HEK293 (cell line): ENCODE data around the gene INO80B.

Source experiments
- ATF2 ChIP-seq: fragments of 450-650 bp; formaldehyde crosslinking; IDR thresholded peaks from 2 replicates; pipeline ENCODE4 v1.5.1; 2016; ENCODE audit warnings: missing biosample characterization, missing genetic modification characterization, low read depth
- BCL6B ChIP-seq: fragments of 450-650 bp; formaldehyde crosslinking; IDR thresholded peaks from 2 replicates; pipeline ENCODE4 v1.5.1; 2017; ENCODE audit warnings: missing biosample characterization, missing genetic modification characterization
- CTCF ChIP-seq: fragments of 450-650 bp; formaldehyde crosslinking; IDR thresholded peaks from 2 replicates; pipeline ENCODE4 v1.5.1; 2016; ENCODE audit warnings: missing biosample characterization, missing genetic modification characterization
- GLIS1 ChIP-seq: fragments of 450-650 bp; formaldehyde crosslinking; IDR thresholded peaks from 2 replicates; pipeline ENCODE4 v1.5.1; 2016; ENCODE audit warnings: missing biosample characterization, missing genetic modification characterization
- RBAK ChIP-seq: fragments of 450-650 bp; formaldehyde crosslinking; IDR thresholded peaks from 2 replicates; pipeline ENCODE4 v1.5.1; 2016; ENCODE audit warnings: missing biosample characterization, missing genetic modification characterization
- SCRT1 ChIP-seq: fragments of 450-650 bp; formaldehyde crosslinking; IDR thresholded peaks from 2 replicates; pipeline ENCODE4 v1.5.1; 2016; ENCODE audit warnings: missing biosample characterization, missing genetic modification characterization, borderline replicate concordance
- SETDB1 ChIP-seq: IDR thresholded peaks from one replicate; pipeline ENCODE4 v1.6.1; 2017; ENCODE audit warnings: mild to moderate bottlenecking, low read length, moderate library complexity, mixed read lengths; ENCODE audit not compliant: insufficient read length
- SP7 ChIP-seq: fragments of 450-650 bp; formaldehyde crosslinking; IDR thresholded peaks from 2 replicates; pipeline ENCODE4 v1.5.1; 2016; ENCODE audit warnings: missing biosample characterization, missing genetic modification characterization
- YY2 ChIP-seq: fragments of 450-650 bp; formaldehyde crosslinking; IDR thresholded peaks from 2 replicates; pipeline ENCODE4 v1.5.1; 2016; ENCODE audit warnings: missing biosample characterization, missing genetic modification characterization
- ZBTB17 ChIP-seq: fragments of 450-650 bp; formaldehyde crosslinking; IDR thresholded peaks from 2 replicates; pipeline ENCODE4 v1.5.1; 2016; ENCODE audit warnings: missing biosample characterization, missing genetic modification characterization
- ZBTB20 ChIP-seq: fragments of 450-650 bp; formaldehyde crosslinking; IDR thresholded peaks from 2 replicates; pipeline ENCODE4 v1.5.1; 2016; ENCODE audit warnings: missing biosample characterization, missing genetic modification characterization
- ZBTB26 ChIP-seq: fragments of 450-650 bp; formaldehyde crosslinking; optimal IDR thresholded peaks from 2 replicates; pipeline ENCODE3; 2016; ENCODE audit warnings: missing biosample characterization, mild to moderate bottlenecking, missing genetic modification characterization
- ZNF133 ChIP-seq: fragments of 450-650 bp; formaldehyde crosslinking; IDR thresholded peaks from 2 replicates; pipeline ENCODE4 v1.5.1; 2016; ENCODE audit warnings: missing biosample characterization, missing genetic modification characterization
- ZNF175 ChIP-seq: fragments of 450-650 bp; formaldehyde crosslinking; IDR thresholded peaks from 2 replicates; pipeline ENCODE4 v1.5.1; 2016; ENCODE audit warnings: missing biosample characterization, missing genetic modification characterization
- ZNF292 ChIP-seq: fragments of 450-650 bp; formaldehyde crosslinking; IDR thresholded peaks from 2 replicates; pipeline ENCODE4 v1.5.1; 2016; ENCODE audit warnings: low read depth, missing biosample characterization, missing genetic modification characterization, borderline replicate concordance
- ZNF391 ChIP-seq: fragments of 450-650 bp; formaldehyde crosslinking; IDR thresholded peaks from 2 replicates; pipeline ENCODE4 v1.5.1; 2016; ENCODE audit warnings: low read depth, missing biosample characterization, missing genetic modification characterization, borderline replicate concordance
- ZNF394 ChIP-seq: fragments of 450-650 bp; formaldehyde crosslinking; IDR thresholded peaks from 2 replicates; pipeline ENCODE4 v1.5.1; 2016; ENCODE audit warnings: missing biosample characterization, missing genetic modification characterization, mild to moderate bottlenecking, moderate library complexity, borderline replicate concordance
- ZNF416 ChIP-seq: fragments of 450-650 bp; formaldehyde crosslinking; IDR thresholded peaks from 2 replicates; pipeline ENCODE4 v1.5.1; 2016; ENCODE audit warnings: missing biosample characterization, missing genetic modification characterization
- ZNF449 ChIP-seq: fragments of 450-650 bp; formaldehyde crosslinking; IDR thresholded peaks from 2 replicates; pipeline ENCODE4 v1.5.1; 2017; ENCODE audit warnings: missing biosample characterization, mild to moderate bottlenecking, missing genetic modification characterization, moderate library complexity
- ZNF473 ChIP-seq: fragments of 450-650 bp; formaldehyde crosslinking; IDR thresholded peaks from 2 replicates; pipeline ENCODE4 v1.5.1; 2017; ENCODE audit warnings: missing biosample characterization, missing genetic modification characterization
- ZNF501 ChIP-seq: fragments of 450-650 bp; formaldehyde crosslinking; IDR thresholded peaks from 2 replicates; pipeline ENCODE4 v1.5.1; 2016; ENCODE audit warnings: missing biosample characterization, missing genetic modification characterization
- ZNF510 ChIP-seq: fragments of 450-650 bp; formaldehyde crosslinking; IDR thresholded peaks from 2 replicates; pipeline ENCODE4 v1.5.1; 2018; ENCODE audit warnings: mild to moderate bottlenecking, missing genetic modification characterization, missing biosample characterization; ENCODE audit not compliant: insufficient replicate concordance
- ZNF555 ChIP-seq: fragments of 450-650 bp; formaldehyde crosslinking; conservative IDR thresholded peaks from 2 replicates; pipeline ENCODE4 v1.5.1; 2017; ENCODE audit warnings: missing biosample characterization, mild to moderate bottlenecking, missing genetic modification characterization, inconsistent platforms
- ZNF596 ChIP-seq: fragments of 450-650 bp; IDR thresholded peaks from 2 replicates; pipeline ENCODE4 v1.5.0; 2018; ENCODE audit warnings: missing biosample characterization, mild to moderate bottlenecking, missing genetic modification characterization, moderate library complexity
- ZNF600 ChIP-seq: fragments of 450-650 bp; formaldehyde crosslinking; IDR thresholded peaks from 2 replicates; pipeline ENCODE4 v1.5.1; 2016; ENCODE audit warnings: missing biosample characterization, missing genetic modification characterization
- ZNF626 ChIP-seq: fragments of 450-650 bp; sonication (Bioruptor Pico); formaldehyde crosslinking; IDR thresholded peaks from 2 replicates; pipeline ENCODE4 v1.5.1; 2018; ENCODE audit warnings: missing biosample characterization, missing genetic modification characterization, inconsistent platforms
- ZNF660 ChIP-seq: fragments of 450-650 bp; IDR thresholded peaks from 2 replicates; pipeline ENCODE4 v1.5.1; 2018; ENCODE audit warnings: missing biosample characterization, mild to moderate bottlenecking, missing genetic modification characterization
- ZNF704 ChIP-seq: fragments of 450-650 bp; formaldehyde crosslinking; IDR thresholded peaks from 2 replicates; pipeline ENCODE4 v1.5.1; 2016; ENCODE audit warnings: missing biosample characterization, missing genetic modification characterization
- ZNF777 ChIP-seq: fragments of 450-650 bp; formaldehyde crosslinking; IDR thresholded peaks from 2 replicates; pipeline ENCODE4 v1.5.1; 2017; ENCODE audit warnings: missing biosample characterization, missing genetic modification characterization, borderline replicate concordance
- ZNF791 ChIP-seq: fragments of 450-650 bp; formaldehyde crosslinking; IDR thresholded peaks from 2 replicates; pipeline ENCODE4 v1.5.1; 2016; ENCODE audit warnings: missing biosample characterization, missing genetic modification characterization
- ZSCAN16 ChIP-seq: fragments of 450-650 bp; formaldehyde crosslinking; IDR thresholded peaks from 2 replicates; pipeline ENCODE4 v1.5.1; 2016; ENCODE audit warnings: missing biosample characterization, missing genetic modification characterization

The INO80B gene

GRCh38 chr2:74472086-74472944, 17.4 kb downstream of the INO80B start, which contains the start of gene MRPL53 (continued):
- TF ChIP-seq ZNF133 (no peak), ZSCAN16 (tag by site-specific recombination) (no peak), SCRT1 (peak; percentile 16; the same call in 1 of the 2 replicates), ZNF292 (tag by site-specific recombination) (no peak), ZBTB26 (peak; percentile 70), ZNF391 (tag by site-specific recombination) (0 out of 2 replicates have a peak, but pooled peaks have one; percentile 39), ZNF555 (tag by site-specific recombination) (no peak), ZNF449 (tag by site-specific recombination) (no peak), CTCF (tag by site-specific recombination) (no peak; the same call in 1 of the 2 replicates), ZNF704 (tag by site-specific recombination) (no peak), ZBTB20 (tag by site-specific recombination) (peak; percentile 40), ZNF626 (tag by site-specific recombination) (no peak), ATF2 (no peak), ZNF596 (tag by site-specific recombination) (no peak), ZNF416 (tag by site-specific recombination) (no peak), ZBTB17 (tag by site-specific recombination) (peak; percentile 97), ZNF473 (tag by site-specific recombination) (no peak), ZNF600 (tag by site-specific recombination) (peak; percentile 73; the same call in 1 of the 2 replicates), ZNF660 (tag by site-specific recombination) (peak; percentile 54; the same call in 1 of the 2 replicates), GLIS1 (tag by site-specific recombination) (0 out of 2 replicates have a peak, but pooled peaks have one; percentile 8), ZNF175 (tag by site-specific recombination) (no peak), ZNF510 (tag by site-specific recombination) (no peak), RBAK (no peak), YY2 (tag by site-specific recombination) (peak; percentile 96), SETDB1 (no peak), ZNF501 (tag by site-specific recombination) (peak; percentile 89), ZNF777 (0 out of 2 replicates have a peak, but pooled peaks have one; percentile 41), SP7 (tag by site-specific recombination) (peak; percentile 45; the same call in 1 of the 2 replicates), ZNF394 (peak; percentile 61), ZNF791 (tag by site-specific recombination) (no peak), BCL6B (no peak)
